Forelimb muscle (tissue), 1 donor: ENCODE results near the gene LPO. TPM values are rescaled to one million over a fixed set of nuclear protein-coding genes. Genes with fewer than 3 reads are reported as not detected.

Source experiments
- DNase-seq: peaks from one replicate; pipeline ENCODE4 v3.0.0-alpha.2; 2013; ENCODE audit warnings: low read depth
- polyA plus RNA-seq: library from polyadenylated mRNA; unstranded; fragments of 120-200 nt; gene quantifications from one replicate; pipeline ENCODE4 v1.2.1, GENCODE V29; 2013; ENCODE audit not compliant: insufficient read length

The LPO gene
- polyA plus RNA-seq, 1 donor, result 0.19 TPM

- no peak for DNase-seq
These were observed 79.2 kb downstream of the LPO start for GRCh38 chr17:58317421-58318064.

- DNase-seq, result no peak
These were observed 79.7 kb downstream of the LPO start for GRCh38 chr17:58318065-58318481.

Other genes starting within 250 kb of the LPO start
- 159 TPM for gene SRSF1, start 231.3 kb upstream of the LPO start, polyA plus RNA-seq
- 41.0 TPM for gene DYNLL2, start 155.2 kb upstream of the LPO start, polyA plus RNA-seq
- not detected for gene OR4D1, start 90.2 kb upstream of the LPO start, polyA plus RNA-seq
- gene OR4D2, start 71.6 kb upstream of the LPO start, polyA plus RNA-seq, result not detected
- 0.59 TPM for gene EPX, start 45.9 kb upstream of the LPO start, polyA plus RNA-seq
- gene MKS1, start 19.3 kb upstream of the LPO start, polyA plus RNA-seq, result 15.1 TPM
- gene MPO, start 42.4 kb downstream of the LPO start, polyA plus RNA-seq, result 10.5 TPM
- gene TSPOAP1, start 90.2 kb downstream of the LPO start, polyA plus RNA-seq, result 5.8 TPM
- 83.0 TPM for gene SUPT4H1, start 113.6 kb downstream of the LPO start, polyA plus RNA-seq
- 0.09 TPM for gene RNF43, start 178.9 kb downstream of the LPO start, polyA plus RNA-seq
- 0.04 TPM for gene HSF5, start 249.8 kb downstream of the LPO start, polyA plus RNA-seq